ENCODE data around the gene MTFR1L.
A peak's percentile ranks its signal among the peaks of the same experiment; 100 is the strongest.

MTFR1L gene

GRCh38 chr1:25819491-25820246 is at the start of gene MTFR1L:
TSS of gene MTFR1L (plus strand) at chr1:25819954. CDS start at chr1:25823105, 3,151 bp downstream.
- DNase-seq: no peak

GRCh38 chr1:25770541-25771220 is 49.1 kb upstream of the MTFR1L start:
- DNase-seq: no peak

GRCh38 chr1:25771221-25772114 is 48.3 kb upstream of the MTFR1L start:
- DNase-seq: no peak

- DNase-seq: no peak
Measured at GRCh38 chr1:25772164-25772563, 47.6 kb upstream of the MTFR1L start.

- DNase-seq: no peak
Measured at GRCh38 chr1:25772692-25773245, 47.0 kb upstream of the MTFR1L start.

- DNase-seq: no peak
Measured at GRCh38 chr1:25773441-25774125, 46.2 kb upstream of the MTFR1L start.

GRCh38 chr1:25774206-25774803 is 45.4 kb upstream of the MTFR1L start:
- DNase-seq: no peak

GRCh38 chr1:25774921-25775771 is 44.6 kb upstream of the MTFR1L start:
- peak; percentile 39 for DNase-seq

GRCh38 chr1:25779388-25779787 is 40.4 kb upstream of the MTFR1L start:
- DNase-seq: no peak

- DNase-seq: no peak
Measured at GRCh38 chr1:25779894-25780293, 39.9 kb upstream of the MTFR1L start.

- no peak for DNase-seq
Measured at GRCh38 chr1:25780318-25781129, 39.2 kb upstream of the MTFR1L start.

GRCh38 chr1:25781130-25781433 is 38.7 kb upstream of the MTFR1L start:
- DNase-seq: no peak

- peak; percentile 69 for DNase-seq
Measured at GRCh38 chr1:25782608-25783201, 37.0 kb upstream of the MTFR1L start.

GRCh38 chr1:25784575-25785051 is 35.1 kb upstream of the MTFR1L start:
- DNase-seq: no peak

- no peak for DNase-seq
Measured at GRCh38 chr1:25785333-25786067, 34.3 kb upstream of the MTFR1L start.

- DNase-seq: no peak
Measured at GRCh38 chr1:25786887-25787759, 32.6 kb upstream of the MTFR1L start.

- DNase-seq: no peak
Measured at GRCh38 chr1:25787760-25788166, 32.0 kb upstream of the MTFR1L start.

- no peak for DNase-seq
Measured at GRCh38 chr1:25790472-25790871, 29.3 kb upstream of the MTFR1L start.
